Natural killer cell (primary cell): Measurements from ENCODE around the gene PIRT. TPM values are rescaled to one million over a fixed set of nuclear protein-coding genes. Genes with fewer than 3 reads are reported as not detected.
"Not testable (repeated sequence)": the region's sequence is repeated elsewhere in the genome, so short reads cannot be mapped to it uniquely, and the experiment has no call there.

ENCODE experiments used
- ATAC-seq, 3 donors: fragments of 150-1000 bp in 2 of 3; fragments of 200-7000 bp in 1 of 3; cut with Tn5 transposase; 1 replicate in 1 of 3; 2 replicates in 2 of 3; pipeline ENCODE4 v1.10.0; 2021; ENCODE audit warnings: mild to moderate bottlenecking in 2 of 3, moderate library complexity in 2 of 3
- DNase-seq, 2 donors: peaks; one replicate each; pipeline versions ENCODE4 v3.0.0 to v3.0.0-alpha.2; 2013 to 2021; ENCODE audit warnings: mixed read lengths in 1 of 2
- H3K27ac ChIP-seq: one replicate; pipeline ENCODE4 v1.5.1; 2013; ENCODE audit warnings: mild to moderate bottlenecking, low read length
- H3K27me3 ChIP-seq: one replicate; pipeline ENCODE4 v1.6.1; 2013; ENCODE audit warnings: low read length; ENCODE audit not compliant: control insufficient read depth, insufficient read depth
- H3K36me3 ChIP-seq: one replicate; pipeline ENCODE4 v1.6.1; 2013; ENCODE audit warnings: low read length; ENCODE audit not compliant: control insufficient read depth, insufficient read depth
- H3K4me1 ChIP-seq: one replicate; pipeline ENCODE4 v1.6.1; 2013; ENCODE audit warnings: low read length; ENCODE audit not compliant: control insufficient read depth, insufficient read depth
- H3K4me3 ChIP-seq: one replicate; pipeline ENCODE4 v1.5.1; 2013; ENCODE audit warnings: low read length
- H3K9me3 ChIP-seq: one replicate; pipeline ENCODE4 v1.6.1; 2013; ENCODE audit warnings: low read length; ENCODE audit not compliant: control insufficient read depth, insufficient read depth
- H3K27ac Mint-ChIP-seq, 2 donors: one replicate each; pipeline ENCODE4 v1.8.0; 2022; ENCODE audit warnings: mild to moderate bottlenecking in 2 of 2, mixed read lengths in 2 of 2, moderate library complexity in 1 of 2
- H3K27me3 Mint-ChIP-seq, 2 donors: one replicate each; pipeline ENCODE4 v1.8.0; 2022; ENCODE audit warnings: low read depth in 2 of 2, mixed read lengths in 2 of 2
- H3K36me3 Mint-ChIP-seq: one replicate; pipeline ENCODE4 v1.8.0; 2022; ENCODE audit warnings: mixed read lengths
- H3K4me1 Mint-ChIP-seq, 2 donors: one replicate each; pipeline ENCODE4 v1.8.0; 2022; ENCODE audit warnings: mixed read lengths in 2 of 2
- H3K4me3 Mint-ChIP-seq: one replicate; pipeline ENCODE4 v1.8.0; 2022; ENCODE audit warnings: mild to moderate bottlenecking, moderate library complexity, mixed read lengths
- H3K9me3 Mint-ChIP-seq, 2 donors: one replicate each; pipeline ENCODE4 v1.8.0; 2022; ENCODE audit warnings: mixed read lengths in 2 of 2
- CTCF ChIP-seq: fragments of 200-600 bp; IDR thresholded peaks from one replicate; pipeline ENCODE4 v1.8.0; 2022; ENCODE audit warnings: antibody characterized with exemption
- whole genome bisulfite sequencing: methylation state at CpG from one replicate; pipeline ENCODE4 v1.1.7; 2013; ENCODE audit warnings: missing lambda C conversion rate; ENCODE audit not compliant: insufficient coverage; 5-methylcytosine and 5-hydroxymethylcytosine counted together
- intact Hi-C: fragments of 100-400 bp; cut with micrococcal nuclease; formaldehyde crosslinking; loops from one replicate; pipeline ENCODE4 v1.14.2; 2022
- total RNA-seq, 4 donors: library from RNA; stranded (reverse); fragments of 120-200 nt in 1 of 4; gene quantifications; one replicate each; pipeline versions ENCODE4 v1.2.3 to v1.2.4, GENCODE V29; 2013 to 2022

PIRT gene
- total RNA-seq, 3 donors from 2014 or later (not counting 1 experiment from before 2014, with no cell fraction given): not detected

GRCh38 chr17:10870336-10871050 lies 32.6 kb upstream of the PIRT start:
- no peak for ATAC-seq
- Mint-ChIP-seq H3K4me3 (no peak overlapping the region), H3K9me3 (no peaks in the 10 kb centered on the region), H3K4me1 (no peaks in the 10 kb centered on the region), H3K36me3 (no peaks in the 10 kb centered on the region), H3K27ac (no peak overlapping the region), H3K27me3 (peaks cover 0 to 3% of the 10 kb centered on the region in 2 donors)
- no peak overlapping the region for H3K4me3 ChIP-seq
- no peaks in the 10 kb centered on the region for H3K27me3 ChIP-seq
- no peaks in the 10 kb centered on the region for H3K36me3 ChIP-seq
- no peak for TF ChIP-seq CTCF
- intact Hi-C loops: no loop called here
- H3K27ac ChIP-seq: no peak overlapping the region
- H3K4me1 ChIP-seq: no peaks in the 10 kb centered on the region
- H3K9me3 ChIP-seq: no peaks in the 10 kb centered on the region
- WGBS: 87% methylated on average over 8 of the region's 8 CpGs
- no peak for DNase-seq

- H3K4me1 Mint-ChIP-seq, H3K27ac ChIP-seq, H3K4me1 ChIP-seq, DNase-seq, H3K27ac Mint-ChIP-seq, H3K9me3 Mint-ChIP-seq, H3K27me3 ChIP-seq, H3K9me3 ChIP-seq, H3K4me3 Mint-ChIP-seq, H3K4me3 ChIP-seq, intact Hi-C loops, H3K36me3 Mint-ChIP-seq, ATAC-seq, H3K36me3 ChIP-seq: not testable (repeated sequence)
- peaks cover 7 to 17% of the 10 kb centered on the region in 2 donors for H3K27me3 Mint-ChIP-seq
- 73% methylated on average over 2 of the region's 2 CpGs for WGBS
Measured at GRCh38 chr17:10868744-10869143, 30.9 kb upstream of the PIRT start.

GRCh38 chr17:10859051-10859450 lies 21.2 kb upstream of the PIRT start:
- no peaks in the 10 kb centered on the region for H3K36me3 Mint-ChIP-seq
- no peaks in the 10 kb centered on the region for H3K9me3 ChIP-seq
- H3K4me1 ChIP-seq: no peaks in the 10 kb centered on the region
- DNase-seq: no peak
- no peak overlapping the region for H3K4me3 ChIP-seq
- peaks cover 0 to 12% of the 10 kb centered on the region in 2 donors for H3K27me3 Mint-ChIP-seq
- no peak for TF ChIP-seq CTCF
- H3K36me3 ChIP-seq: no peaks in the 10 kb centered on the region
- no peaks in the 10 kb centered on the region for H3K9me3 Mint-ChIP-seq
- no peaks in the 10 kb centered on the region for H3K27me3 ChIP-seq
- H3K4me1 Mint-ChIP-seq: no peaks in the 10 kb centered on the region
- H3K4me3 Mint-ChIP-seq: no peak overlapping the region
- intact Hi-C loops: no loop called here
- H3K27ac Mint-ChIP-seq: no peak overlapping the region
- no peak for ATAC-seq
- 89% methylated on average over 2 of the region's 3 CpGs for WGBS
- no peak overlapping the region for H3K27ac ChIP-seq

- H3K27me3 Mint-ChIP-seq: peaks cover 0 to 1% of the 10 kb centered on the region in 2 donors
- WGBS: 33% methylated on average over 4 of the region's 4 CpGs
- ATAC-seq: no peak
- H3K27me3 ChIP-seq: no peaks in the 10 kb centered on the region
- H3K4me3 Mint-ChIP-seq: no peak overlapping the region
- H3K27ac ChIP-seq: no peak overlapping the region
- H3K36me3 Mint-ChIP-seq: no peaks in the 10 kb centered on the region
- no peaks in the 10 kb centered on the region for H3K9me3 ChIP-seq
- no peak overlapping the region for H3K27ac Mint-ChIP-seq
- H3K36me3 ChIP-seq: no peaks in the 10 kb centered on the region
- no peak overlapping the region for H3K4me3 ChIP-seq
- DNase-seq: no peak
- H3K4me1 ChIP-seq: no peaks in the 10 kb centered on the region
- intact Hi-C loops: no loop called here
- TF ChIP-seq CTCF: no peak
- H3K4me1 Mint-ChIP-seq: no peaks in the 10 kb centered on the region
- H3K9me3 Mint-ChIP-seq: no peaks in the 10 kb centered on the region
Measured at GRCh38 chr17:10857976-10858375, 20.1 kb upstream of the PIRT start.

GRCh38 chr17:10846636-10847035 lies 8.7 kb upstream of the PIRT start:
- H3K4me1 ChIP-seq, ATAC-seq, H3K4me3 ChIP-seq, H3K27ac ChIP-seq, H3K9me3 ChIP-seq, H3K27me3 ChIP-seq, H3K36me3 ChIP-seq, DNase-seq, H3K36me3 Mint-ChIP-seq, H3K27ac Mint-ChIP-seq, H3K4me3 Mint-ChIP-seq, H3K9me3 Mint-ChIP-seq: not testable (repeated sequence)
- 81% methylated on average over 6 of the region's 6 CpGs for WGBS
- intact Hi-C loops: loop anchor here (10.0 kb wide), 1 partner anchor 922 kb away; no protein-coding TSS in a partner anchor
- peaks cover 8 to 16% of the 10 kb centered on the region in 2 donors for H3K27me3 Mint-ChIP-seq
- H3K4me1 Mint-ChIP-seq: peaks cover 8 to 12% of the 10 kb centered on the region in 2 donors
